Ishikawa (cell line): ENCODE measurements around the gene RSU1.

Experiments used
- CEBPB ChIP-seq: IDR thresholded peaks from 2 replicates; pipeline ENCODE4 v1.6.1; 2012
- CREB1 ChIP-seq: IDR thresholded peaks from 2 replicates; pipeline ENCODE4 v1.6.1; 2012; ENCODE audit warnings: low read depth
- EGR1 ChIP-seq: IDR thresholded peaks from 2 replicates; pipeline ENCODE4 v1.6.1; 2012
- EP300 ChIP-seq: IDR thresholded peaks from 2 replicates; pipeline ENCODE4 v1.6.1; 2012; ENCODE audit warnings: borderline replicate concordance
- FOXM1 ChIP-seq: IDR thresholded peaks from 2 replicates; pipeline ENCODE4 v1.6.1; 2012; ENCODE audit warnings: low read depth, borderline replicate concordance
- MAX ChIP-seq: IDR thresholded peaks from 2 replicates; pipeline ENCODE4 v1.6.1; 2012
- NFIC ChIP-seq: IDR thresholded peaks from 2 replicates; pipeline ENCODE4 v1.6.1; 2012
- RAD21 ChIP-seq: IDR thresholded peaks from 2 replicates; pipeline ENCODE4 v1.6.1; 2012; ENCODE audit warnings: low read depth
- REST ChIP-seq: IDR thresholded peaks from 2 replicates; pipeline ENCODE4 v1.6.1; 2012; ENCODE audit warnings: low read depth, mild to moderate bottlenecking
- TAF1 ChIP-seq: IDR thresholded peaks from 2 replicates; pipeline ENCODE4 v1.6.1; 2012; ENCODE audit warnings: low read depth, mild to moderate bottlenecking
- TCF12 ChIP-seq: IDR thresholded peaks from 2 replicates; pipeline ENCODE4 v1.6.1; 2012; ENCODE audit warnings: low read depth
- TEAD4 ChIP-seq: IDR thresholded peaks from 2 replicates; pipeline ENCODE4 v1.6.1; 2012
- USF1 ChIP-seq: IDR thresholded peaks from 2 replicates; pipeline ENCODE4 v1.6.1; 2012
- YY1 ChIP-seq: IDR thresholded peaks from 2 replicates; pipeline ENCODE4 v1.6.1; 2012; ENCODE audit warnings: low read depth
- ZBTB7A ChIP-seq: IDR thresholded peaks from 2 replicates; pipeline ENCODE4 v1.6.1; 2012; ENCODE audit warnings: low read depth

RSU1 gene

GRCh38 chr10:16602104-16602775, 215.0 kb downstream of the RSU1 start:
- TF ChIP-seq TEAD4 (no peak), RAD21 (no peak), USF1 (no peak), CREB1 (no peak), YY1 (no peak), ZBTB7A (no peak), NFIC (no peak), TCF12 (no peak), REST (no peak), CEBPB (no peak)

GRCh38 chr10:16599662-16600061, 217.6 kb downstream of the RSU1 start:
- TF ChIP-seq EP300 (no peak), ZBTB7A (no peak), NFIC (no peak), RAD21 (no peak), TEAD4 (no peak), CREB1 (no peak), EGR1 (no peak), MAX (no peak), FOXM1 (no peak), REST (no peak), CEBPB (no peak)

- TF ChIP-seq MAX (no peak), TEAD4 (no peak), TCF12 (no peak), EP300 (no peak)
Observed at GRCh38 chr10:16597656-16598055, 219.6 kb downstream of the RSU1 start.

GRCh38 chr10:16592378-16592777, 224.8 kb downstream of the RSU1 start:
- no peak for TF ChIP-seq EP300
- no peak for TF ChIP-seq ZBTB7A
- TF ChIP-seq EGR1, result no peak
- TF ChIP-seq TCF12, result no peak
- no peak for TF ChIP-seq TAF1
- no peak for TF ChIP-seq YY1
- TF ChIP-seq CEBPB, result no peak
- TF ChIP-seq FOXM1, result no peak
- TF ChIP-seq REST, result no peak
- no peak for TF ChIP-seq NFIC
- no peak for TF ChIP-seq RAD21
- TF ChIP-seq CREB1, result no peak
- TF ChIP-seq TEAD4, result no peak
- TF ChIP-seq USF1, result no peak
- no peak for TF ChIP-seq MAX
